Stomach smooth muscle (tissue), 2 donors: Measurements from ENCODE around the gene QPCTL.

Experiments used
- H3K27ac ChIP-seq: one replicate; pipeline ENCODE4 v1.7.0; 2013; ENCODE audit warnings: mild to moderate bottlenecking, low read length, inconsistent platforms
- H3K27me3 ChIP-seq, 2 donors: one replicate each; pipeline ENCODE4 v1.7.0; 2013; ENCODE audit warnings: low read length in 2 of 2; ENCODE audit not compliant: insufficient read depth in 2 of 2, control insufficient read depth in 1 of 2
- H3K36me3 ChIP-seq, 2 donors: one replicate each; pipeline ENCODE4 v1.7.0; 2013; ENCODE audit warnings: low read length in 2 of 2; ENCODE audit not compliant: control insufficient read depth in 2 of 2, insufficient read depth in 2 of 2
- H3K4me1 ChIP-seq: one replicate; pipeline ENCODE4 v1.7.0; 2013; ENCODE audit warnings: low read length; ENCODE audit not compliant: control insufficient read depth, insufficient read depth
- H3K4me3 ChIP-seq, 2 donors: one replicate each; pipeline ENCODE4 v1.7.0; 2013; ENCODE audit warnings: low read length in 2 of 2
- H3K9ac ChIP-seq, 2 donors: one replicate each; pipeline ENCODE4 v1.7.0; 2013; ENCODE audit warnings: low read length in 2 of 2, mild to moderate bottlenecking in 1 of 2
- H3K9me3 ChIP-seq, 2 donors: one replicate each; pipeline ENCODE4 v1.7.0; 2013; ENCODE audit warnings: low read length in 2 of 2; ENCODE audit not compliant: control insufficient read depth in 2 of 2
- donor health status: healthy.
- donor health status: Pancreatic carcinoma.

QPCTL gene

GRCh38 chr19:45705710-45706415, 13.4 kb downstream of the QPCTL start:
- Histone ChIP-seq H3K4me1 (peaks cover 6% of the 10 kb centered on the region), H3K27me3 (no peaks in the 10 kb centered on the region), H3K9me3 (no peaks in the 10 kb centered on the region), H3K9ac (no peak overlapping the region), H3K27ac (no peak overlapping the region), H3K4me3 (no peak overlapping the region), H3K36me3 (peaks cover 0 to 10% of the 10 kb centered on the region in 2 donors)

GRCh38 chr19:45710356-45711130, 18.1 kb downstream of the QPCTL start:
- H3K4me1 ChIP-seq: peaks cover 9% of the 10 kb centered on the region
- H3K9ac ChIP-seq: peak overlapping the region; percentile 36 to 60
- no peaks in the 10 kb centered on the region for H3K27me3 ChIP-seq
- H3K27ac ChIP-seq: peak overlapping the region; percentile 41
- H3K36me3 ChIP-seq: peaks cover 3 to 6% of the 10 kb centered on the region in 2 donors
- H3K9me3 ChIP-seq: no peaks in the 10 kb centered on the region
- H3K4me3 ChIP-seq: no peak overlapping the region

DNA sequence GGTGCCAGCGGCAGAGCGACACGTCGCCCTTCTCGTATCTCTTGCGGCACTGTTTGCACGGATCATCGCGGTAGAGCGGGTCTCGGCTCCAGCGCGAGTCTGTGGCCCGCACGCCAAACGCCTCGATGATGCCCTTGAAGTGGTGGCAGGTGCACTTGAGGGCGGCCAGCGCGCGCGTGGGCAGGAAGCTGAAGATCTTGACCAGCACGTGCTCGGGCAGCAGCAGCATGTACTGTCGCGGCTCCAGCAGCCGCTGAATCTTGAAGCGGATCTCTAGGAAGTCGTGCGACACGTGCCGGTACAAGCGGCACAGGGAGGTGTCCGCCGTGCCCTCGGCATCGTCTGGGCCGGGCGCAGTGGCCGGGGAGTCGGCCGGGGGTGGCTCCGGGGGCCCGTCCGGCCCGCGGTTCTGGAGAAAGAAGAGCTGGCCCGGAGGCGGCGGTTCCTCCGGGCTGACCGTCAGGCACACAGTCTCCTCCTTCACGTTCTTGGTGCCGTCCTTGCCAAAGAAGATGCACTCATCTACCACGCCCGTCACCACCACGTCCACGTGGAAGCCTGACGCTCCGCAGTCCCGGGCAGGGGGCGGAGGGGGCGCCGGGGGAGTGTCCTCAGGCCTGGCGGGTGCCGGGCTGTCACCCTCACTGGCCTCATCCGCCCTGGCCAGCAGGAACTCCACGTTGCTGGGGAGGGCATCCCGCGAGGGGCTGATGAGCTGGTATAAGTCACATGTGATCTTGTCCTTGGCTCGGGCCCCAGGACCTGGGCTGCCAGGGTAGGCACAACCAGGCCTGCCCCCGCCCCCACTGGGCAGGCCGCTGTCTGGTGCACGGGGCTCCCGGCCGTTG, 19.6 kb downstream of the QPCTL start:
- H3K27ac ChIP-seq: no peak overlapping the region
- peaks cover 15% of the 10 kb centered on the region for H3K4me1 ChIP-seq
- no peak overlapping the region for H3K4me3 ChIP-seq
- H3K9ac ChIP-seq: no peak overlapping the region
- H3K9me3 ChIP-seq: no peaks in the 10 kb centered on the region
- peaks cover 3 to 6% of the 10 kb centered on the region in 2 donors for H3K36me3 ChIP-seq
- H3K27me3 ChIP-seq: no peaks in the 10 kb centered on the region

- H3K4me1 ChIP-seq: peaks cover 16% of the 10 kb centered on the region
- H3K27me3 ChIP-seq: no peaks in the 10 kb centered on the region
- H3K9me3 ChIP-seq: no peaks in the 10 kb centered on the region
- H3K9ac ChIP-seq: no peak overlapping the region
- H3K4me3 ChIP-seq: no peak overlapping the region
- peaks cover 3 to 6% of the 10 kb centered on the region in 2 donors for H3K36me3 ChIP-seq
- H3K27ac ChIP-seq: no peak overlapping the region
These were observed 20.2 kb downstream of the QPCTL start for GRCh38 chr19:45712699-45713067.

- no peaks in the 10 kb centered on the region for H3K27me3 ChIP-seq
- H3K9me3 ChIP-seq: no peaks in the 10 kb centered on the region
- no peak overlapping the region for H3K4me3 ChIP-seq
- H3K4me1 ChIP-seq: peaks cover 20% of the 10 kb centered on the region
- no peak overlapping the region for H3K27ac ChIP-seq
- peaks cover 3 to 6% of the 10 kb centered on the region in 2 donors for H3K36me3 ChIP-seq
- H3K9ac ChIP-seq: no peak overlapping the region
These were observed 20.7 kb downstream of the QPCTL start for GRCh38 chr19:45713141-45713540.

DNA sequence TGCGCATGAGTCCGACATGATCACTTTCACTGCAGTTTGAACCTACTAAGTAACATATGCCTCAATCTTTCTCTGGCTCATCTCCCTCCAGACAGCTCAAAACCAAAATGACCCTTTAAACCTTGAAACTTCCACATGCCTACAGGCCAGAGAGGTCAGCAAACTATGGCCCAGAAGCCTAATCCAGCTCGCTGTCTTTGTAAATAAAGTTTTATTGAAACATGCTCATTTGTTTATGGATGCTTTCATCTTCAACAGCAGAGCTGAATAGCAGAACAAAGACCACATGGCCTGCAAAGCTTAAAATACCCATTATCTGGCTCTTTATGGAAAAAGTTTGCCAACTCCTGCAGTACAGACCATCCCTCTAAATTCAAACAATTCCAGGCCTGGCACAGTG, 22.7 kb downstream of the QPCTL start:
- no peak overlapping the region for H3K27ac ChIP-seq
- H3K36me3 ChIP-seq: peaks cover 2 to 3% of the 10 kb centered on the region in 2 donors
- no peak overlapping the region for H3K9ac ChIP-seq
- no peak overlapping the region for H3K4me3 ChIP-seq
- no peaks in the 10 kb centered on the region for H3K9me3 ChIP-seq
- no peaks in the 10 kb centered on the region for H3K27me3 ChIP-seq
- peaks cover 26% of the 10 kb centered on the region for H3K4me1 ChIP-seq

DNA sequence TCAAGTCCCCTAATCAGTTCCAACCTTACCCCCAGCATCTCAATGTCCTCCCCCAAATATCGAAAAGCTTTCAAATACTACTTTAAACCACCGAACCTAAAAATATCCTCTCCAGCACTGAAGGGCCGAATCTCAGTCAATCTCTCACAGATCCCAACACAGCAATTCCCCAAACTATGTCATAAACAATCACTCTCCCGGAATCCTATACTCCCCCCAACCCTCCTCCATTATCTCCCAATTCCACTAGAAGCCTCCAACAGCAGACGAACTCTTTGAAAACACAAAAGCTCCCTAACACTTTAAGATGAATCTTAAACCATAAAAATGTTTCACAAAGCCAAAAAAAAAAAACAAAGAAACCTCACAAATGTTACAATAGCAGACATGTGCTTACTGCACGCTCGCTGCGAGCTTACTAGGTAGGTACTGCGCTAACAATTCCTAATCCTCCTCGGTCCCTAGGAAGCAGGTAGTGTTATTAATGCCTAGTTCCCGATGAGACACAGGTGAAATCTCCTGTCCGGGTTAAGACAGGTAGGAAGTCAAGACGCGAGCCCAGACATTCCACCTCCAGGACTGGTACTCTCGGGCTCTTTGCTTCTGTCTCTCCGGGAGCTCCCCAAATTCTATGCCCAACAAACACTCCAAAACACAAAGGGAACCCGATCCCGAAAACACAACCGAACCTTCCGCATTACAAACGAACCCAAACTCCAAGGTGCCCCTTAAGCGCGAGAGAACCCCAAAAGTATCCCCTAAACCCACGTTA, 24.1 kb downstream of the QPCTL start:
- Histone ChIP-seq H3K4me3 (peak overlapping the region; percentile 91 to 99), H3K9me3 (no peaks in the 10 kb centered on the region), H3K36me3 (peaks cover 2 to 3% of the 10 kb centered on the region in 2 donors), H3K4me1 (peaks cover 17% of the 10 kb centered on the region), H3K27ac (peak overlapping the region; percentile 97), H3K9ac (peak overlapping the region; percentile 94 to 95), H3K27me3 (no peaks in the 10 kb centered on the region)

DNA sequence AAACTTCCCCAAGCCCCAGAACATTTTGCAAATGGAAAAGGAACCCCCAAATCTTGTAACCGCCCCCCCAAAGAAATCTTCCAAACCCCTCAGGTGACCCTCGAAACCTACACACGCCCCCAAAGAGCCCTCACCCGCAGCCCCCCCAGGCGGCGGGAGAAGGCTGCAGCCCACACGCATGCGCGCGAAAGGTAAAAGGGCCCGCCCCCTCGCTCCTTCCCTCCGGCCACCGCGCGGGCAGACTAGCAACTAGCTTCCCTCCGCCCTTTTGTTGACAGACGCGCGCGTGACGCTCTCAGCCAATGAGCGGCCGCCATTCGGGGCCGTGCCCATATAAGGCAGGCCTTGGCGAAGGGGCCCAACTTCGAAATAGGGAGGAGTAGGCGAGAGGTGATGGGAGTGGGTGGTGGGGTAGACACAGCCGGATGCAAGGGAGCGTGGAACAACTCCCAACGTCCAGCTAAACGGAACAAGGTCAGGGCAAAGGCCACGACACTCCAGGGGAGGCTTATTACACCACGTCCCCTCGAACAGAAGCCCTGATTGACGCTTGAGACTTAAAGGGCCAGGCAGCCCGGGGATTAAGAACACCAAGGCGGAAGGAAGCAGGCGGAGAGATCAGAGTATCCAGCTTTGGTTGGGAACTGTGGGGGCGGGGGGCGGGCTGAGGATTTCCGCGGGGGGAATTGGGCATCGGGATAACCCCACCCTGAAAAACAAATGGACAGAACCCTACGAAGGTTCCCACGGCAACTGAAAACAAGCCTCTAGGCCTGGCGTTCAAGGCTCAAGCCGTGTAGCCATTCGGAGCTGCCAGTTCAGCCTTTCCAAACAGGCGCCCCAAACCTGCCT, 24.9 kb downstream of the QPCTL start:
- H3K27ac ChIP-seq: peak overlapping the region; percentile 97
- H3K27me3 ChIP-seq: no peaks in the 10 kb centered on the region
- H3K9me3 ChIP-seq: no peaks in the 10 kb centered on the region
- H3K36me3 ChIP-seq: peaks cover 0 to 3% of the 10 kb centered on the region in 2 donors
- peak overlapping the region; percentile 95 to 96 for H3K9ac ChIP-seq
- H3K4me1 ChIP-seq: peaks cover 17% of the 10 kb centered on the region
- H3K4me3 ChIP-seq: peak overlapping the region; percentile 91 to 99

- H3K27ac ChIP-seq: peak overlapping the region; percentile 97
- peak overlapping the region; percentile 91 to 99 for H3K4me3 ChIP-seq
These were observed 25.7 kb downstream of the QPCTL start for GRCh38 chr19:45717983-45718650.

More at GRCh38 chr19:45717983-45718650, 25.7 kb downstream of the QPCTL start:
- Histone ChIP-seq H3K4me1 (peaks cover 17% of the 10 kb centered on the region), H3K36me3 (peaks cover under 1 to 5% of the 10 kb centered on the region in 2 donors), H3K9me3 (no peaks in the 10 kb centered on the region), H3K9ac (peak overlapping the region; percentile 95 to 96), H3K27me3 (no peaks in the 10 kb centered on the region)
